GM23248 (cell line): Measurements from ENCODE around the gene SUPT3H. TPM values are rescaled to one million over a fixed set of nuclear protein-coding genes. Genes with fewer than 3 reads are reported as not detected.

Source experiments
- DNase-seq: peaks from one replicate; pipeline ENCODE4 v3.0.0-alpha.2; 2015
- H2AFZ ChIP-seq: fragments of 200-600 bp; sonication (generic); 2 replicates; pipeline ENCODE4 v1.6.1; 2016; ENCODE audit warnings: antibody characterized with exemption
- H3F3A ChIP-seq: fragments of 200-600 bp; sonication (generic); 2 replicates; pipeline ENCODE4 v1.6.1; 2016; ENCODE audit warnings: mild to moderate bottlenecking, antibody characterized with exemption, mixed run types; ENCODE audit not compliant: insufficient read depth
- H3K27ac ChIP-seq: fragments of 200-600 bp; sonication (generic); 2 replicates; pipeline ENCODE4 v1.5.1; 2016; ENCODE audit warnings: mild to moderate bottlenecking
- H3K27me3 ChIP-seq: fragments of 200-600 bp; sonication (generic); replicated peaks from 2 replicates; pipeline ENCODE4 v1.6.1; 2016; ENCODE audit warnings: mild to moderate bottlenecking; ENCODE audit not compliant: insufficient read depth
- H3K36me3 ChIP-seq: fragments of 200-600 bp; sonication (generic); 2 replicates; pipeline ENCODE4 v1.6.1; 2016; ENCODE audit warnings: low read depth, mild to moderate bottlenecking
- H3K4me1 ChIP-seq: fragments of 200-600 bp; sonication (generic); 2 replicates; pipeline ENCODE4 v1.6.1; 2016; ENCODE audit warnings: mild to moderate bottlenecking; ENCODE audit not compliant: insufficient read depth
- H3K4me2 ChIP-seq: fragments of 200-600 bp; sonication (generic); one replicate; pipeline ENCODE4 v1.6.1; 2016; ENCODE audit warnings: mild to moderate bottlenecking; ENCODE audit not compliant: unreplicated experiment
- H3K4me3 ChIP-seq: fragments of 200-600 bp; sonication (generic); 2 replicates; pipeline ENCODE4 v1.5.1; 2016; ENCODE audit warnings: mild to moderate bottlenecking
- H3K79me2 ChIP-seq: fragments of 200-600 bp; sonication (generic); 2 replicates; pipeline ENCODE4 v1.6.1; 2016; ENCODE audit warnings: mild to moderate bottlenecking; ENCODE audit not compliant: insufficient read depth
- H3K9ac ChIP-seq: fragments of 200-600 bp; sonication (generic); 2 replicates; pipeline ENCODE4 v1.6.1; 2016; ENCODE audit warnings: mild to moderate bottlenecking
- H3K9me2 ChIP-seq: fragments of 200-600 bp; sonication (generic); 2 replicates; pipeline ENCODE4 v1.6.1; 2016; ENCODE audit warnings: mixed run types, mild to moderate bottlenecking, moderate library complexity; ENCODE audit not compliant: insufficient read depth
- H3K9me3 ChIP-seq: fragments of 200-600 bp; sonication (generic); one replicate; pipeline ENCODE4 v1.6.1; 2017; ENCODE audit warnings: low read depth
- H4K20me1 ChIP-seq: fragments of 200-600 bp; sonication (generic); 2 replicates; pipeline ENCODE4 v1.6.0; 2016; ENCODE audit not compliant: insufficient read depth
- EZH2 ChIP-seq: fragments of 200-600 bp; sonication (generic); IDR thresholded peaks from 2 replicates; pipeline ENCODE4 v1.6.1; 2018; ENCODE audit warnings: antibody characterized with exemption, mild to moderate bottlenecking; ENCODE audit not compliant: insufficient read depth, poor library complexity, severe bottlenecking
- EZH2phosphoT487 ChIP-seq: fragments of 200-600 bp; sonication (generic); IDR thresholded peaks from 2 replicates; pipeline ENCODE4 v1.6.1; 2018; ENCODE audit warnings: antibody characterized with exemption, moderate library complexity, mild to moderate bottlenecking, low read depth; ENCODE audit not compliant: insufficient read depth
- WGBS, 2 experiments: methylation state at CpG; one replicate each; pipeline ENCODE4 v1.1.6; 2015 to 2017; ENCODE audit warnings: low lambda C conversion rate in 2 of 2, low coverage in 1 of 2; ENCODE audit errors: missing lambda C conversion rate in 2 of 2; 5-methylcytosine and 5-hydroxymethylcytosine counted together
- in situ Hi-C: fragments of 300-500 bp; cut with MboI; formaldehyde crosslinking; loops from 2 replicates; pipeline ENCODE4 v1.15.0; 2020
- polyA plus RNA-seq: library from polyadenylated mRNA; unstranded; fragments of >200 nt; fragmentation: Nextera tagmentation; extraction: Ambion mirVana; gene quantifications from 2 replicates; pipeline ENCODE4 v1.2.1, GENCODE V29; 2016
- total RNA-seq: library from RNA; depleted of rRNA; stranded (reverse); fragments of >200 nt; shearing (Covaris generic); gene quantifications from 2 replicates; pipeline ENCODE4 v1.2.3, GENCODE V29; 2014

SUPT3H gene
- total and polyA plus RNA-seq, 2 experiments from 2014 or later = 9.3 to 12.4 TPM

GRCh38 chr6:45104429-45104828 lies 273.3 kb downstream of the SUPT3H start:
- no peak overlapping the region for H3K9ac ChIP-seq
- H3K36me3 ChIP-seq = no peaks in the 10 kb centered on the region
- no peaks in the 10 kb centered on the region for H3K9me2 ChIP-seq
- no peaks in the 10 kb centered on the region for H3F3A ChIP-seq
- no peaks in the 10 kb centered on the region for H4K20me1 ChIP-seq
- H3K9me3 ChIP-seq = no peaks in the 10 kb centered on the region
- no peak for TF ChIP-seq EZH2phosphoT487
- TF ChIP-seq EZH2 = no peak
- H2AFZ ChIP-seq = no peak overlapping the region
- no peak overlapping the region for H3K4me2 ChIP-seq
- in situ Hi-C loops = no loop called here
- peaks cover 3% of the 10 kb centered on the region; the same call in 1 of the 2 replicates for H3K4me1 ChIP-seq
- no peaks in the 10 kb centered on the region for H3K79me2 ChIP-seq
- no peak overlapping the region for H3K27ac ChIP-seq
- 52 to 55% methylated on average over 1 of the region's 1 CpG for WGBS, 2 experiments
- no peak overlapping the region for H3K4me3 ChIP-seq
- DNase-seq = no peak
- no peaks in the 10 kb centered on the region for H3K27me3 ChIP-seq

DNA sequence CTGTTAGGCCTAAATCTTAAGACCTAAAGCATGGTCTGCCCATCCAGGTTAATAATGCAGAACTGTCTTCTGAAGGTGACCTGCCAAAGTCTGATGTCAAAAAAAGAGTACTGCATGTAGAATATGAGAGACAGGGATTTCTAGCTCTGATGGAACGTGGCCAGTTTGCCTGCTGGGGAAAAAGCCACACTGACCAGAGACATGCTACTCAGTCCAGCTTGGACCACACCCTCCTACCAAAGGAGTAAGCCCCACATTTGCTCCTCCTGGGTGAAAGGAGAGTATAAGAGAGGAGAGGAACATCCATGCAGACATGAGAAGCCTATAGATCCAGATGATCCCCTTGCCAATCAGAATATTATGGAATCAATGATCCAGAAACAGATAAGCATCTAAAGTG lies 279.5 kb downstream of the SUPT3H start:
- H3K4me3 ChIP-seq = no peak overlapping the region
- no peaks in the 10 kb centered on the region for H3K9me3 ChIP-seq
- no peak overlapping the region for H2AFZ ChIP-seq
- no peaks in the 10 kb centered on the region for H3K4me1 ChIP-seq
- no peaks in the 10 kb centered on the region for H3K9me2 ChIP-seq
- TF ChIP-seq EZH2phosphoT487 (no peak), EZH2 (no peak)
- no peak overlapping the region for H3K9ac ChIP-seq
- no peak overlapping the region for H3K27ac ChIP-seq
- 67 to 81% methylated on average over 1 of the region's 1 CpG for WGBS, 2 experiments
- in situ Hi-C loops = no loop called here
- no peak overlapping the region for H3K4me2 ChIP-seq
- no peaks in the 10 kb centered on the region for H3K79me2 ChIP-seq
- no peaks in the 10 kb centered on the region for H3K36me3 ChIP-seq
- H4K20me1 ChIP-seq = no peaks in the 10 kb centered on the region
- no peaks in the 10 kb centered on the region for H3F3A ChIP-seq
- H3K27me3 ChIP-seq = no peaks in the 10 kb centered on the region
- DNase-seq = no peak

GRCh38 chr6:45094831-45095230 lies 282.9 kb downstream of the SUPT3H start:
- TF ChIP-seq EZH2phosphoT487 = no peak
- no peak for TF ChIP-seq EZH2
- Histone ChIP-seq H3K27ac (no peak overlapping the region), H3K36me3 (no peaks in the 10 kb centered on the region), H2AFZ (no peak overlapping the region), H3K4me2 (no peak overlapping the region), H3F3A (no peaks in the 10 kb centered on the region; the same call in 1 of the 2 replicates), H3K4me3 (no peak overlapping the region), H4K20me1 (no peaks in the 10 kb centered on the region), H3K9me3 (no peaks in the 10 kb centered on the region), H3K79me2 (no peaks in the 10 kb centered on the region), H3K9ac (no peak overlapping the region), H3K9me2 (no peaks in the 10 kb centered on the region), H3K4me1 (no peaks in the 10 kb centered on the region), H3K27me3 (no peaks in the 10 kb centered on the region)
- DNase-seq = no peak
- WGBS, 2 experiments = 93 to 96% methylated on average over 4 of the region's 4 CpGs
- in situ Hi-C loops = no loop called here

DNA sequence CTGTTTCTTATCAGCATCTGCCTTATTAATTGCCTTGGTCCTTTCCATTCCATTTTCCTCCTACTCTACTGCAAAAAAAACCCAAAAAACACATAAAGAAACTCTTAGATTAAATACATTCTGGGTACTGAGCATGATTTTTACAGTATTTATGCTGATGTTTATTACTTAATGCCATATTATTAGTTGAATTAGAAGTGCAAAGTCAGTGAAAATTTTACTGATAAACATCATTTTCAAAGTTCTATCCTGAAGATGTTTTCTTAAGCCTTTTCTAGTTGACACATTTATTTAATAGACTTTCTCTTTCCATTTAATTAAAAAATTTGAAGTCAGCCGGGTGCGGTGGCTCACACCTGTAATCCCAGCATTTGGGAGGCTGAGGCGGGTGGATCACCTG lies 285.6 kb downstream of the SUPT3H start:
- no peak overlapping the region for H3K4me3 ChIP-seq
- H3F3A ChIP-seq = no peaks in the 10 kb centered on the region; the same call in 1 of the 2 replicates
- no peaks in the 10 kb centered on the region for H3K36me3 ChIP-seq
- H3K27ac ChIP-seq = no peak overlapping the region
- no peaks in the 10 kb centered on the region for H3K27me3 ChIP-seq
- H4K20me1 ChIP-seq = no peaks in the 10 kb centered on the region
- H3K9ac ChIP-seq = no peak overlapping the region
- in situ Hi-C loops = no loop called here
- H3K4me2 ChIP-seq = no peak overlapping the region
- no peaks in the 10 kb centered on the region for H3K4me1 ChIP-seq
- no peaks in the 10 kb centered on the region for H3K9me3 ChIP-seq
- TF ChIP-seq EZH2phosphoT487 (no peak), EZH2 (no peak)
- DNase-seq = no peak
- no peak overlapping the region for H2AFZ ChIP-seq
- H3K79me2 ChIP-seq = no peaks in the 10 kb centered on the region
- WGBS, 2 experiments = 95 to 100% methylated on average over 3 of the region's 3 CpGs
- no peaks in the 10 kb centered on the region for H3K9me2 ChIP-seq

GRCh38 chr6:45086360-45087084 lies 291.2 kb downstream of the SUPT3H start:
- no peaks in the 10 kb centered on the region for H3K9me2 ChIP-seq
- 60 to 62% methylated on average over 5 of the region's 5 CpGs for WGBS, 2 experiments
- no peak overlapping the region for H3K27ac ChIP-seq
- H3K4me1 ChIP-seq = no peaks in the 10 kb centered on the region
- no peaks in the 10 kb centered on the region; the same call in 1 of the 2 replicates for H3F3A ChIP-seq
- H3K27me3 ChIP-seq = no peaks in the 10 kb centered on the region
- in situ Hi-C loops = no loop called here
- no peak overlapping the region for H3K4me3 ChIP-seq
- no peak overlapping the region for H3K9ac ChIP-seq
- no peaks in the 10 kb centered on the region for H3K79me2 ChIP-seq
- no peak overlapping the region for H3K4me2 ChIP-seq
- no peak for TF ChIP-seq EZH2phosphoT487
- TF ChIP-seq EZH2 = no peak
- no peaks in the 10 kb centered on the region for H3K9me3 ChIP-seq
- H4K20me1 ChIP-seq = no peaks in the 10 kb centered on the region
- no peaks in the 10 kb centered on the region for H3K36me3 ChIP-seq
- peak; percentile 6 for DNase-seq
- H2AFZ ChIP-seq = no peak overlapping the region
